Chondrocyte (in vitro differentiated cells): Measurements from ENCODE around the gene NBPF10. TPM values are rescaled to one million over a fixed set of nuclear protein-coding genes. Genes with fewer than 3 reads are reported as not detected.
"Not testable (repeated sequence)": the region's sequence is repeated elsewhere in the genome, so short reads cannot be mapped to it uniquely, and the experiment has no call there.

Experiments used
- DNase-seq: peaks from one replicate; pipeline ENCODE4 v3.0.0; 2021; ENCODE audit warnings: mixed read lengths, low spot score
- H3K27ac Mint-ChIP-seq: one replicate; pipeline ENCODE4 v1.8.0; 2021; ENCODE audit warnings: mild to moderate bottlenecking, moderate library complexity, mixed read lengths; ENCODE audit not compliant: unreplicated experiment
- H3K27me3 Mint-ChIP-seq: 2 replicates; pipeline ENCODE4 v1.8.0; 2021; ENCODE audit warnings: low read depth, mixed read lengths
- H3K36me3 Mint-ChIP-seq: 2 replicates; pipeline ENCODE4 v1.8.0; 2021; ENCODE audit warnings: low read depth, mixed read lengths
- H3K4me1 Mint-ChIP-seq: 2 replicates; pipeline ENCODE4 v1.8.0; 2021; ENCODE audit warnings: low read depth, mild to moderate bottlenecking, mixed read lengths
- H3K4me3 Mint-ChIP-seq: one replicate; pipeline ENCODE4 v1.8.0; 2021; ENCODE audit warnings: mild to moderate bottlenecking, moderate library complexity, mixed read lengths; ENCODE audit not compliant: unreplicated experiment
- H3K9me3 Mint-ChIP-seq: 2 replicates; pipeline ENCODE4 v1.8.0; 2021; ENCODE audit warnings: low read depth, mixed read lengths
- CTCF ChIP-seq: fragments of 200-600 bp; sonication (generic); IDR thresholded peaks from 2 replicates; pipeline ENCODE4 v1.5.0; 2021; ENCODE audit warnings: antibody characterized with exemption, mild to moderate bottlenecking, moderate library complexity
- long read RNA-seq: library from polyadenylated mRNA; stranded (forward); transcript quantifications from one replicate; pipeline ENCODE4 v2.0.0, GENCODE V29; 2021
- total RNA-seq: library from RNA; stranded (reverse); gene quantifications from 3 replicates; pipeline ENCODE4 v1.2.1, GENCODE V29; 2021

Gene NBPF10
- total RNA-seq = 4.5 to 4.7 TPM (median 4.6 TPM) in 3 replicates
- long read RNA-seq, partial matches to known transcripts = 1 of 5 reads
- long read RNA-seq, other reads (novel, unspliced or antisense) = 4 of 5 reads

DNA sequence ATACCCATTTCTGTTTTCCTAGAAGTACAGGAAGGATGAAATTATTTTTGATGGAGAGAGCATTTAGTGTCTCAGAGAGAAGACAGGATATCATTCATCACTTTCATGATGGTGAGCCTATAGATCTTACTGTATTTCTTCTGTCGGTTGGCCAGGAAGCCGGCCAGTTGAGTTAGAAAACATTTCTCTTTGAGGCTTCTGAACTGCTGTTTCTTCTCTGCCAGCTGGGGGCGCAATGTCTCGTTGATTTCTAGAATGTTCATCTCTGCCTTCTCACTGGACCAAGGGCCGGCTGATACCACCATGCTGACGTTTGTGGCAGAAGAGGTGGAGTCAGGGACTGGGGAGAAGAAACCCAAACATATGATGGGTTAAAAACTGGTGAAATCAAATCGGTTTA lies at the start of gene NBPF10:
Gene NBPF10, minus strand, starts transcription at position 340 of the 400 bp plus-strand sequence. Its CDS starts 35 bp downstream, at position 305.
- H3K36me3 Mint-ChIP-seq, H3K9me3 Mint-ChIP-seq, H3K27me3 Mint-ChIP-seq, H3K4me1 Mint-ChIP-seq, DNase-seq, H3K4me3 Mint-ChIP-seq, H3K27ac Mint-ChIP-seq: not testable (repeated sequence)
- peak; percentile 59 for TF ChIP-seq CTCF

DNA sequence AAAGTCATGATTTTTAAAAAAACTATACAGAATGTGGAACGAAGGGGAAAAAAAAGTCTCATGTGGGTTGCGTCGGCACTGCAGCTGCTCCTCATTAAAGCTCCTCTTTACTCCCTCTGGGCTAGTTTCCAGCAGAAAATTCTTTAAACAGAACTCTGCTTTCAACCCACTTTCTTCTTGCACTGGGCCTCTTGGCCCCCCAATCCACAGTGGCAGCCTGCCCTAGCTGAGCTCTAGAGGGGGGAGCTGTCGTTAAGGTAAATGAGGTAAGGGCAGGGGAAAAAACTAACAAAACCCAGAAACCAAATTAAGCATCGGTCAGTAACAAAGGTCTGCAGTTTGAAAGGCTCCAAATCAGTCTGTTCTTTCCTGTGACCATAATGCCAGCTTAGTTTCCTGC lies 29.9 kb upstream of the NBPF10 start:
- not testable (repeated sequence) for H3K36me3 Mint-ChIP-seq, H3K27me3 Mint-ChIP-seq, H3K4me1 Mint-ChIP-seq, H3K9me3 Mint-ChIP-seq, DNase-seq
- Mint-ChIP-seq H3K4me3 (peak overlapping the region; percentile 51), H3K27ac (peak overlapping the region; percentile 92)

GRCh38 chr1:146167740-146168139 lies 23.1 kb upstream of the NBPF10 start:
- not testable (repeated sequence) for H3K4me3 Mint-ChIP-seq, H3K9me3 Mint-ChIP-seq, DNase-seq, H3K36me3 Mint-ChIP-seq, H3K4me1 Mint-ChIP-seq, H3K27me3 Mint-ChIP-seq, H3K27ac Mint-ChIP-seq

DNA sequence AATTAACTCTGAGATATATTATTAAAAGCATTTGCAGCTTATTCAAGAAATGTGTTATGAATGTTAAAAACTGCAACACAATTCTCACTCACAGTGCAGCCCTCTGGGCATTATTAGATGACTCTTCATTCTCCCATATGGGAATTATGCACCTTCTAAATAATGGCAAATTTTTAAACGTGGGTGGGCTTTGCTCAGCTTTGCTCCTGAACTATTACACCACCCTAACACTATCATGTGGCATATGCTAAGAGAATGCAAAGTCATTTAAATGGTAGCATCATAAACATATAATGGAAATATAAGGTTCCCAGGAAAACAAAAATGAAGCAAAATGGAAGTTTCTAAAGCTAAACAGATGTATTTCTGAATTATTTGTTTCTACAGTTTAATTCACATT lies 22.7 kb upstream of the NBPF10 start:
- not testable (repeated sequence) for H3K27ac Mint-ChIP-seq, H3K4me1 Mint-ChIP-seq, H3K9me3 Mint-ChIP-seq, H3K27me3 Mint-ChIP-seq, DNase-seq, H3K36me3 Mint-ChIP-seq, H3K4me3 Mint-ChIP-seq

Other genes starting within 250 kb of the NBPF10 start
- gene ITGA10, start 234.8 kb downstream of the NBPF10 start, total RNA-seq = 23.5 to 39.9 TPM (median 25.7 TPM) in 3 replicates
- gene PEX11B, start 226.1 kb downstream of the NBPF10 start, total RNA-seq = 28.3 to 29.9 TPM (median 28.5 TPM) in 3 replicates
- gene RBM8A, start 217.3 kb downstream of the NBPF10 start, total RNA-seq = 86.8 to 121 TPM (median 90.5 TPM) in 3 replicates
- gene LIX1L, start 186.8 kb downstream of the NBPF10 start, total RNA-seq = 50.3 to 57.1 TPM (median 53.0 TPM) in 3 replicates
- 1.2 to 3.1 TPM (median 2.0 TPM) in 3 replicates for gene ANKRD34A, start 180.2 kb downstream of the NBPF10 start, total RNA-seq
- gene POLR3GL, start 180.1 kb downstream of the NBPF10 start, total RNA-seq = 13.3 to 20.7 TPM (median 13.9 TPM) in 3 replicates
- gene TXNIP, start 148.2 kb downstream of the NBPF10 start, total RNA-seq = 3.8 to 55.5 TPM (median 4.0 TPM) in 3 replicates
- not detected in 3 replicates for gene HJV, start 123.1 kb downstream of the NBPF10 start, total RNA-seq
- gene NOTCH2NLA, start 84.2 kb upstream of the NBPF10 start, total RNA-seq = 45.9 to 57.1 TPM (median 46.2 TPM) in 3 replicates